Measurements from ENCODE around the gene SLC48A1. TPM values are rescaled to one million over a fixed set of nuclear protein-coding genes. Genes with fewer than 3 reads are reported as not detected.
A peak's percentile ranks its signal among the peaks of the same experiment; 100 is the strongest.

The SLC48A1 gene
- total and polyA plus RNA-seq, 3 donors from 2014 or later = 21.0 to 32.0 (median 25.5) TPM

GRCh38 chr12:47758584-47758833 is 14.5 kb upstream of the SLC48A1 start:
- intact Hi-C loops (cut with DNase I; ENCODE audit: low total_unique reads) = no loop called here
- Histone ChIP-seq H3K9me3 (no peaks in the 10 kb centered on the region), H3K4me3 (peak overlapping the region; percentile 56 to 70), H3K27ac (peak overlapping the region; percentile 53 to 71), H3K36me3 (ENCODE audit: low read depth, missing control alignments) (no peaks in the 10 kb centered on the region), H3K27me3 (no peaks in the 10 kb centered on the region), H3K4me1 (peaks cover 44% of the 10 kb centered on the region)
- TF ChIP-seq, protein P1, sequence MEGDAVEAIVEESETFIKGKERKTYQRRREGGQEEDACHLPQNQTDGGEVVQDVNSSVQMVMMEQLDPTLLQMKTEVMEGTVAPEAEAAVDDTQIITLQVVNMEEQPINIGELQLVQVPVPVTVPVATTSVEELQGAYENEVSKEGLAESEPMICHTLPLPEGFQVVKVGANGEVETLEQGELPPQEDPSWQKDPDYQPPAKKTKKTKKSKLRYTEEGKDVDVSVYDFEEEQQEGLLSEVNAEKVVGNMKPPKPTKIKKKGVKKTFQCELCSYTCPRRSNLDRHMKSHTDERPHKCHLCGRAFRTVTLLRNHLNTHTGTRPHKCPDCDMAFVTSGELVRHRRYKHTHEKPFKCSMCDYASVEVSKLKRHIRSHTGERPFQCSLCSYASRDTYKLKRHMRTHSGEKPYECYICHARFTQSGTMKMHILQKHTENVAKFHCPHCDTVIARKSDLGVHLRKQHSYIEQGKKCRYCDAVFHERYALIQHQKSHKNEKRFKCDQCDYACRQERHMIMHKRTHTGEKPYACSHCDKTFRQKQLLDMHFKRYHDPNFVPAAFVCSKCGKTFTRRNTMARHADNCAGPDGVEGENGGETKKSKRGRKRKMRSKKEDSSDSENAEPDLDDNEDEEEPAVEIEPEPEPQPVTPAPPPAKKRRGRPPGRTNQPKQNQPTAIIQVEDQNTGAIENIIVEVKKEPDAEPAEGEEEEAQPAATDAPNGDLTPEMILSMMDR (IDR thresholded peaks at IDR 0.05) = no peak
- TF ChIP-seq POLR2A (IDR thresholded peaks at IDR 0.05) = no peak
- no peak for DNase-seq
- 3 to 7% methylated on average over 2 to 10 of the region's 10 CpGs for WGBS, 2 donors

- intact Hi-C loops (cut with DNase I; ENCODE audit: low total_unique reads) = no loop called here
Measured at GRCh38 chr12:47758834-47759690, 14.0 kb upstream of the SLC48A1 start, which contains the start of gene RAPGEF3. RAPGEF3 (minus strand) TSS chr12:47758880; CDS start chr12:47758556, 324 bp downstream.

DNA sequence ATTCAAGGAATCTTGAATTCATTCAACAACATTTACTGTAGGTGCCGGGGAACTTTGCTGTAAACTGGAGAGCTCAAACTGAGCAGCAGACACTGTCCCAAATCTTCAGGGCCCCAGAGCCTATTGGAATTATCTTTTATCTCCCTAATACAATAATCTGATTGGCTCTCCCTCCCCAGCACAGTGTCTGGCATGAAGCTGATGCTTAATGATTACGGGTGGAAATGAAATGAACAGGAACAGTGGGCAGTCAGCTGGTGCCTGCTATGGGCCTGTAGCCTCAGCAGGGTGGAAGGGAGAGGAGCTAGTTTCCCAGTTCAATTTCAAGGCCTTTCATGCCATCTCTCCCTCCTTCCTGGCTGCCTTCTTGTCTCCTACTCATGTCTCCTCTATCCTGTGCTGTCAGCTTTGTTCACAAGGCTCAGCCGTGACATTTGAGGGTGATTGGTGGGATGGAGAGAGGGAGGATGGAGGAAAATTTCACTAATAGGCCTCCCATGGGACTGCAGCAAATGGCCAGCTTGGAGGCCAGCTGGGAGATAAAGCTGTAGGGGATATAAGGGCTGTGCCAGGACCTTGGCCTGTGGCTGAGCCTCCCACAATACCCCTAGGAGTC is 10.1 kb upstream of the SLC48A1 start:
- H3K4me3 ChIP-seq = no peak overlapping the region
- no peaks in the 10 kb centered on the region for H3K27me3 ChIP-seq
- 54 to 69% methylated on average over 3 of the region's 3 CpGs for WGBS, 2 donors
- TF ChIP-seq, protein P1 (IDR thresholded peaks at IDR 0.05) = no peak
- no peak for TF ChIP-seq POLR2A (IDR thresholded peaks at IDR 0.05)
- intact Hi-C loops (cut with DNase I; ENCODE audit: low total_unique reads) = no loop called here
- no peaks in the 10 kb centered on the region for H3K9me3 ChIP-seq
- H3K27ac ChIP-seq = no peak overlapping the region
- H3K36me3 ChIP-seq (ENCODE audit: low read depth, missing control alignments) = no peaks in the 10 kb centered on the region
- H3K4me1 ChIP-seq = peaks cover 26% of the 10 kb centered on the region
- no peak for DNase-seq

More at GRCh38 chr12:47758834-47759690, 14.0 kb upstream of the SLC48A1 start, which contains the start of gene RAPGEF3:
- 2 to 4% methylated on average over 37 to 57 of the region's 57 CpGs for WGBS, 2 donors
- Histone ChIP-seq H3K9me3 (no peaks in the 10 kb centered on the region), H3K27ac (peak within 1 kb of the TSS; percentile 53 to 71), H3K4me1 (peaks cover 42% of the 10 kb centered on the region), H3K4me3 (peak within 1 kb of the TSS; percentile 56 to 70), H3K36me3 (ENCODE audit: low read depth, missing control alignments) (no peaks in the 10 kb centered on the region), H3K27me3 (no peaks in the 10 kb centered on the region)
- DNase-seq = peak; percentile 84
- no peak for TF ChIP-seq POLR2A (IDR thresholded peaks at IDR 0.05)
- TF ChIP-seq, protein P1 (IDR thresholded peaks at IDR 0.05) = peak; percentile 16 to 64 (median 50)

- no peak overlapping the region for H3K4me3 ChIP-seq
- no peak for TF ChIP-seq POLR2A (IDR thresholded peaks at IDR 0.05)
- TF ChIP-seq, protein P1 (IDR thresholded peaks at IDR 0.05) = no peak
- intact Hi-C loops (cut with DNase I; ENCODE audit: low total_unique reads) = no loop called here
- no peaks in the 10 kb centered on the region for H3K36me3 ChIP-seq (ENCODE audit: low read depth, missing control alignments)
- no peak for DNase-seq
- H3K27ac ChIP-seq = no peak overlapping the region
- no peaks in the 10 kb centered on the region for H3K27me3 ChIP-seq
- H3K4me1 ChIP-seq = peaks cover 20% of the 10 kb centered on the region
- 74 to 83% methylated on average over 6 to 8 of the region's 8 CpGs for WGBS, 2 donors
- H3K9me3 ChIP-seq = no peaks in the 10 kb centered on the region
Measured at GRCh38 chr12:47763481-47764346, 9.3 kb upstream of the SLC48A1 start.
